Activated CD4-positive, alpha-beta T cell treated with anti-CD3 and anti-CD28 coated beads for 36 hours (primary cell): Measurements from ENCODE around the gene P4HB. TPM values are rescaled to one million over a fixed set of nuclear protein-coding genes. Genes with fewer than 3 reads are reported as not detected.
A peak's percentile ranks its signal among the peaks of the same experiment; 100 is the strongest.

ENCODE experiments used
- ATAC-seq: fragments of 200-7000 bp; cut with Tn5 transposase; one replicate; pipeline ENCODE4 v1.10.0; 2021; ENCODE audit warnings: mild to moderate bottlenecking, moderate library complexity
- CTCF ChIA-PET: fragments of 350-600 bp; sonication (Branson Sonifier 250); formaldehyde crosslinking; loops from one replicate; lab custom pipeline; 2021; ENCODE audit warnings: antibody characterized with exemption; lab: Charles Lee
- POLR2A ChIA-PET: fragments of 350-600 bp; sonication (Branson Sonifier 250); formaldehyde crosslinking; loops from one replicate; lab custom pipeline; 2021; ENCODE audit warnings: antibody characterized with exemption, inconsistent platforms; lab: Charles Lee
- DNase-seq: peaks from one replicate; pipeline ENCODE4 v3.0.0-alpha.2; 2020
- H3K27ac Mint-ChIP-seq: one replicate; pipeline ENCODE4 v1.8.0; 2021; ENCODE audit warnings: mixed read lengths
- H3K27me3 Mint-ChIP-seq: one replicate; pipeline ENCODE4 v1.8.0; 2021; ENCODE audit warnings: mixed read lengths
- H3K36me3 Mint-ChIP-seq: one replicate; pipeline ENCODE4 v1.8.0; 2021; ENCODE audit warnings: low read depth, mixed read lengths
- H3K4me1 Mint-ChIP-seq: one replicate; pipeline ENCODE4 v1.8.0; 2021; ENCODE audit warnings: mixed read lengths
- H3K4me3 Mint-ChIP-seq: one replicate; pipeline ENCODE4 v1.8.0; 2021; ENCODE audit warnings: mild to moderate bottlenecking, moderate library complexity, mixed read lengths
- H3K9me3 Mint-ChIP-seq: one replicate; pipeline ENCODE4 v1.8.0; 2021; ENCODE audit warnings: low read depth, mixed read lengths
- intact Hi-C, 2 experiments: fragments of 100-400 bp; cut with DNase I in 1 of 2; cut with micrococcal nuclease in 1 of 2; formaldehyde crosslinking; loops; one replicate each; pipeline versions ENCODE4 v1.14.2 to v1.15.1; 2022 to 2024; cut with DNase I, micrococcal nuclease
- total RNA-seq, 2 experiments: library from RNA; stranded (reverse); gene quantifications; one replicate each; pipeline ENCODE4 v1.2.3, GENCODE V29; 2021

Gene P4HB
- total RNA-seq, 2 experiments from 2014 or later: 414 to 578 TPM

DNA sequence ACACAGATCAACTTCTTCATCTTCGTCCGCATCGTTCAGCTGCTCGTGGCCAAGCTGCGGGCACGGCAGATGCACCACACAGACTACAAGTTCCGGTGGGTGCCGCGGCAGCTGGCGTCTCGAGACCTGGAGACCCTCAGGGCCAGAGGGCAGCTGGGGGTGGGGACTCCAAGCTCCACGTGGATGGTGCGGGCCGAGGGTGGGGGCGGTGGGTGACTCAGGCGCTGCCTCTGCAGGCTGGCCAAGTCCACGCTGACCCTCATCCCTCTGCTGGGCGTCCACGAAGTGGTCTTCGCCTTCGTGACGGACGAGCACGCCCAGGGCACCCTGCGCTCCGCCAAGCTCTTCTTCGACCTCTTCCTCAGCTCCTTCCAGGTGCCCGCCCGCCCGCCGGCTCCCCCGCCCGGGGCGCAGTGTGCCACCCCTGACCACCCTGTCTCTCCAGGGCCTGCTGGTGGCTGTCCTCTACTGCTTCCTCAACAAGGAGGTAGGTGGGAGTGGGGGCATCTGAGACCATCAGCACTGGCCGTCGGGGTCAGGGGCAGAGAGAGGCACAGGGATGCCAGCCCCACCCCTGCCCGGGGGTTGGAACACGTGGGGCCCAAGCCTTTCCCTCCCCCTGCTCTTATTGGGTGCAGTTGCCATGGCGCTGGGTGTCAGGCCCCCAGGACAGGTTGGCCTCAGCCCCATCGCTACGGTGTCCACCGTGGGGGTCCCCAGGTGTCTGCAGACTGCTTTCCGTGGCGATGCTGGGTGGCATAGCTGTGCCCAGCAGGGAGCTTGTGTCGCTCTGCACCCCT is 47.6 kb downstream of the P4HB start:
- H3K36me3 Mint-ChIP-seq: no peaks in the 10 kb centered on the region
- POLR2A ChIA-PET: no interaction called here
- H3K4me3 Mint-ChIP-seq: no peak overlapping the region
- intact Hi-C loops: no loop called here
- DNase-seq: no peak
- H3K27ac Mint-ChIP-seq: no peak overlapping the region
- CTCF ChIA-PET: interaction anchor here (0.7 kb wide), 1 partner anchor 71 kb away, joined by 4 read pairs; no protein-coding TSS in a partner anchor
- no peaks in the 10 kb centered on the region for H3K9me3 Mint-ChIP-seq
- no peak for ATAC-seq
- peaks cover 20% of the 10 kb centered on the region for H3K27me3 Mint-ChIP-seq
- no peaks in the 10 kb centered on the region for H3K4me1 Mint-ChIP-seq

DNA sequence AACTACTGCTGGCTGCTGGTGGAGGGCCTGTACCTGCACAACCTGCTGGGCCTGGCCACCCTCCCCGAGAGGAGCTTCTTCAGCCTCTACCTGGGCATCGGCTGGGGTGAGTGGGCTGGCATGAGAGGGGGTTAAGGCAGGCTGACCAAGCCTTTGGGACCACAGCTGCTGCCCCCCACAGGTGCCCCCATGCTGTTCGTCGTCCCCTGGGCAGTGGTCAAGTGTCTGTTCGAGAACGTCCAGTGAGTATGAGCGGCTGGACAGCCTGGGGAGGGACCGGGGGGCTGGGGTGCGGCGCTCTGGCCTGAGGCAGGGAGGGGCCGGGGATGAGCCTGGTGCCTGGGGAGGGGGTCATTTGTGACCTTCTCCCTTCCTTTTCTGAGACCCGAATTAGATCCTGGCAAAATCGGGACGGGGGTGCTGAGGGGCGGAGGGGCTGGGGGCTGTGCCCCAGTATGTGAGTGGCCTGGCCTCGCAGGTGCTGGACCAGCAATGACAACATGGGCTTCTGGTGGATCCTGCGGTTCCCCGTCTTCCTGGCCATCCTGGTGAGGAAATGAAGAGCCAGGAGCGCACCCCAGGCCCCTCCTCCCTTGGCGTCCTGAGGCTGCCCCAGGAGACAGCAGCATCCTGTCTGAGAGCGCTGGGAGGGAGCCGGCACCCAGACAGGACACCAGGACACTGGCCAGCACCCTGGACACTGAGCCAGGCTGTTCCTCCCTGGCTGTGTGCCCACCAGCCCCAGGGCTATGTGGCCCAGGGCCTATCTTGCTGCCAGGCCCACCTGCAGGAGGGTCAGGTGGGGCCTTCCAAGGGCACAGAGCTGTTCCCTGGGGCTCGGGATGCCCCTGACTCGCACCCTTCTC is 48.4 kb downstream of the P4HB start:
- no peaks in the 10 kb centered on the region for H3K9me3 Mint-ChIP-seq
- POLR2A ChIA-PET: no interaction called here
- no peaks in the 10 kb centered on the region for H3K4me1 Mint-ChIP-seq
- DNase-seq (no peak), ATAC-seq (no peak)
- no peak overlapping the region for H3K27ac Mint-ChIP-seq
- H3K27me3 Mint-ChIP-seq: peaks cover 18% of the 10 kb centered on the region
- intact Hi-C loops: no loop called here
- CTCF ChIA-PET: no interaction called here
- H3K36me3 Mint-ChIP-seq: no peaks in the 10 kb centered on the region
- H3K4me3 Mint-ChIP-seq: no peak overlapping the region

DNA sequence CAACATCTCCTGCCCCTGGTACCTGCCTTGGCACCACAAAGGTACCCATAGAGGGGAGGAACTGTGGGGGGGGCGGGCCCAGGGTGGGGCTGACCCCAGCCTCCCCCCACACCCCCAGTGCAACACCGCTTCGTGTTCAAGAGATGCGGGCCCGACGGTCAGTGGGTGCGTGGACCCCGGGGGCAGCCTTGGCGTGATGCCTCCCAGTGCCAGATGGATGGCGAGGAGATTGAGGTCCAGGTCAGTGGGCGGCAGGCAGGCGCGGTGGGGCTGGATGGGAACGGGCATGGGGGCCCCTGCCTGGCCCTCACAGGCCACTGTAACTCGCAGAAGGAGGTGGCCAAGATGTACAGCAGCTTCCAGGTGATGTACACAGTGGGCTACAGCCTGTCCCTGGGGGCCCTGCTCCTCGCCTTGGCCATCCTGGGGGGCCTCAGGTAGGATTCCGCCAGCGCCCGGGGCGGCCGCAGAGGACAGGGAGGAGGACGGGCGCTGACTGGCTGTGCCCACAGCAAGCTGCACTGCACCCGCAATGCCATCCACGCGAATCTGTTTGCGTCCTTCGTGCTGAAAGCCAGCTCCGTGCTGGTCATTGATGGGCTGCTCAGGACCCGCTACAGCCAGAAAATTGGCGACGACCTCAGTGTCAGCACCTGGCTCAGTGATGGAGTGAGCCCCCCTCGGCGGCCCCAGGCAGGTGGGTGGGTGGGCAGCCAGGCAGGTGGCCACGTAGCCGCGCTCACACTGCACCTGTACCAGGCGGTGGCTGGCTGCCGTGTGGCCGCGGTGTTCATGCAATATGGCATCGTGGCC is 49.2 kb downstream of the P4HB start:
- no peaks in the 10 kb centered on the region for H3K9me3 Mint-ChIP-seq
- H3K27me3 Mint-ChIP-seq: peaks cover 16% of the 10 kb centered on the region
- intact Hi-C loops: no loop called here
- DNase-seq (no peak), ATAC-seq (no peak)
- no peaks in the 10 kb centered on the region for H3K36me3 Mint-ChIP-seq
- ChIA-PET POLR2A (no interaction called here), CTCF (no interaction called here)
- H3K4me3 Mint-ChIP-seq: no peak overlapping the region
- no peaks in the 10 kb centered on the region for H3K4me1 Mint-ChIP-seq
- no peak overlapping the region for H3K27ac Mint-ChIP-seq

DNA sequence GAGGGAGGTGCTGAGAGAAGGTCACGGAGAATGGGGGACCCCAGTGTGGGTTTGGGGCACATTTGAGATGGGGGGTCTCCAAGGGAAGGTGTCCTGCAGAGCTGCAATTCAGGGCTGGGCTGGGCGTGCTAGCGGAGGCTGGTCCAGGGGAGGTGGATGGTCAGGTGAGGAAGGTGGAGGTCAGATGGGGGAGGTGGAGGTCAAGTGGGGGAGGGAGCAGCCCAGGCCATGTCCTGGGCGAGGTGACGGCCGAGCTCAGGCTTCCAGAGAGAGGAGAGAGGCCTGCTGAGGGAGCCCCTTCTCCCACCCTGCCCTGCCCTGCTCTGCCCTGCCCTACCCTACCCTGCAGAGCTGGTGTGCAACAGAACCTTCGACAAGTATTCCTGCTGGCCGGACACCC is 49.9 kb downstream of the P4HB start:
- POLR2A ChIA-PET: no interaction called here
- intact Hi-C loops: no loop called here
- CTCF ChIA-PET: no interaction called here
- H3K4me3 Mint-ChIP-seq: no peak overlapping the region
- H3K9me3 Mint-ChIP-seq: no peaks in the 10 kb centered on the region
- no peaks in the 10 kb centered on the region for H3K36me3 Mint-ChIP-seq
- peaks cover 15% of the 10 kb centered on the region for H3K27me3 Mint-ChIP-seq
- no peaks in the 10 kb centered on the region for H3K4me1 Mint-ChIP-seq
- no peak for ATAC-seq
- no peak for DNase-seq
- no peak overlapping the region for H3K27ac Mint-ChIP-seq

DNA sequence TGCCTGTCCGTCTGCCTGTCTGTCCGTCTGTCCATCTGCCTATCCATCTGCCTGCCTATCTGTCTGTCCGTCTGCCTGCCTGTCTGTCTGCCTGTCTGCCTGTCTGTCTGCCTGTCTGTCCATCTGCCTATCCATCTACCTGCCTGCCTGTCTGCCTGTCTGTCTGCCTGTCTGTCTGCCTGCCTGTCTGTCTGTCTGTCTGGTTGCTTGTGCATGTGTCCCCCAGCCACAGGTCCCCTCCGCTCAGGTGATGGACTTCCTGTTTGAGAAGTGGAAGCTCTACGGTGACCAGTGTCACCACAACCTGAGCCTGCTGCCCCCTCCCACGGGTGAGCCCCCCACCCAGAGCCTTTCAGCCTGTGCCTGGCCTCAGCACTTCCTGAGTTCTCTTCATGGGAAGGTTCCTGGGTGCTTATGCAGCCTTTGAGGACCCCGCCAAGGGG is 50.8 kb downstream of the P4HB start:
- Mint-ChIP-seq H3K9me3 (no peaks in the 10 kb centered on the region), H3K4me3 (no peak overlapping the region), H3K36me3 (no peaks in the 10 kb centered on the region), H3K27me3 (peaks cover 15% of the 10 kb centered on the region), H3K4me1 (no peaks in the 10 kb centered on the region), H3K27ac (no peak overlapping the region)
- intact Hi-C loops: no loop called here
- DNase-seq (no peak), ATAC-seq (no peak)
- ChIA-PET POLR2A (no interaction called here), CTCF (no interaction called here)

DNA sequence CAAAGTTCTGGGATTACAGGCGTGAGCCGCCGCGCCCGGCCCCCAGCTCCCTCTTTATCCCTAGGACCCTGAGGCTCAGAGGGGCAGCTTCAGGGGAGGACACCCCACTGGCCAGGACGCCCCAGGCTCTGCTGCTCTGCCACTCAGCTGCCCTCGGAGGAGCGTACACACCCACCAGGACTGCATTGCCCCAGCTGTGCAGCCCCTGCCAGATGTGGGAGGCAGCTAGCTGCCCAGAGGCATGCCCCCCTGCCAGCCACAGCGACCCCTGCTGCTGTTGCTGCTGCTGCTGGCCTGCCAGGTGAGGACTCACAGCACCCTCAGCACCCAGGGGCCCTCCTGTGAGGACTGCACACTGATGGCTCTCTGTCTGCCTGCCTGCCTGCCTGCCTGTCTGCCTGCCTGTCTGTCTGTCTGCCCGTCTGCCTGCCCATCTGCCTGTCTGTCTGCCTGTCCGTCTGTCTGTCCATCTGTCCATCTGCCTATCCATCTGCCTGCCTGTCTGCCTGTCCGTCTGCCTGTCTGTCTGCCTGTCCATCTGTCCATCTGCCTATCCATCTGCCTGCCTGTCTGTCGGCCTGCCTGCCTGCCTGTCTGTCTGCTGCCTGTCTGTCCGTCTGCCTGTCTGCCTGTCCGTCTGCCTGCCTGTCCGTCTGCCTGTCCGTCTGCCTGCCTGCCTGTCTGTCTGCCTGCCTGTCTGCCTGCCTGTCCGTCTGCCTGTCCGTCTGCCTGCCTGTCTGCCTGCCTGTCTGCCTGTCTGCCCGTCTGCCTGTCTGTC is 51.4 kb downstream of the P4HB start:
- no peak for ATAC-seq
- CTCF ChIA-PET: no interaction called here
- Mint-ChIP-seq H3K27me3 (peaks cover 15% of the 10 kb centered on the region), H3K27ac (no peak overlapping the region), H3K4me1 (no peaks in the 10 kb centered on the region), H3K36me3 (no peaks in the 10 kb centered on the region), H3K9me3 (no peaks in the 10 kb centered on the region), H3K4me3 (peak overlapping the region; percentile 8)
- POLR2A ChIA-PET: no interaction called here
- peak; percentile 32 for DNase-seq
- intact Hi-C loops: no loop called here

DNA sequence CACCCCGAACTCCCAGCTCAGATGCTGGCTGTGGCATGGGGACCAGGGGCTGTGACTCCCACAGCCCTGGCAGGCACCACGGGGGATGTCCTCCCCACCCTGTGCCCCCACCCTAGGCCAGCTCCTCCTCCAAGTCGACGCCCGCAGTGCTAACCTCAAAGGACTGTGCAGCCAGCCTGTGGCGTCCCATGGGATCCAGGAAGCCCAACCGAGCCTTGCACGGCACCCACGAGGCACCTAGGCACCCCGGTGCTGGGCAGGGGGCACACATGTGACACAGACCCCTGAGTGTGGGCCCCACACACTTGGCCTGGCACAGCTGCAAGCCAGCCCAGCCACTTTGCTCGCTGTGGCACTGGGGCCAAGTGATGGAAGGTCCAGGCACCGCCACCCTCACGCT is 52.5 kb downstream of the P4HB start:
- intact Hi-C loops: no loop called here
- H3K4me3 Mint-ChIP-seq: no peak overlapping the region
- CTCF ChIA-PET: no interaction called here

DNA sequence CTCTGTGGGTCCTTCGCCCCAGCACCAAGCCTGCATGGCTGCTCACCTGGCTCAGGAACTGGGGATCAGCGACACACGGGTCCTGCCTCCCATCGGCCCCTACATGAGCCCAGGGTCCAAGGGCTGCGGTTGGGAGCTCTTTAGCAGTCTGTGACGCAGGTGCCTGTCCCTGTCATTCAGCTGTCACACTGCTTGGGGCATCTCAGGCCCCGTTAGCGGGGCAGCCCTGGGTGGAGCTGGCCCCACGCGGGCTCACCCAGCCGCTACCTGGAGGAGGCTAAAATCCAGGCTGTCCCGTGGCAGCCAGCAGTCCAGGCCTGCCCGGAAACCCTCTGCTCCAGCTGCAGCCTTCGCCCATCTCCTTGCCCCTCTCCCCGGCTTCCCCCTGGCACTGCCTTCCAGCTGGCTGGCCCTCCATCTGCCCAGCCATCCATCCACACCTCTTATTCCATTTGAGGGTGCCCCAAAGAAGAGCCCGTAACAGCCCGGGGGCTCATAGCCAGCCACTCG is 53.1 kb downstream of the P4HB start:
- Mint-ChIP-seq H3K9me3 (no peaks in the 10 kb centered on the region), H3K36me3 (no peaks in the 10 kb centered on the region), H3K4me3 (no peak overlapping the region), H3K4me1 (no peaks in the 10 kb centered on the region), H3K27me3 (peaks cover 27% of the 10 kb centered on the region), H3K27ac (no peak overlapping the region)
- intact Hi-C loops: no loop called here
- ChIA-PET POLR2A (no interaction called here), CTCF (no interaction called here)
- DNase-seq (no peak), ATAC-seq (no peak)

More for the DNA sequence above, 52.5 kb downstream of the P4HB start:
- H3K36me3 Mint-ChIP-seq: no peaks in the 10 kb centered on the region
- H3K4me1 Mint-ChIP-seq: no peaks in the 10 kb centered on the region
- POLR2A ChIA-PET: interaction anchor here (0.7 kb wide), 1 partner anchor 443 kb away, joined by 4 read pairs; no protein-coding TSS in a partner anchor
- no peak for DNase-seq
- no peak for ATAC-seq
- H3K27me3 Mint-ChIP-seq: peaks cover 21% of the 10 kb centered on the region
- no peaks in the 10 kb centered on the region for H3K9me3 Mint-ChIP-seq
- H3K27ac Mint-ChIP-seq: no peak overlapping the region

DNA sequence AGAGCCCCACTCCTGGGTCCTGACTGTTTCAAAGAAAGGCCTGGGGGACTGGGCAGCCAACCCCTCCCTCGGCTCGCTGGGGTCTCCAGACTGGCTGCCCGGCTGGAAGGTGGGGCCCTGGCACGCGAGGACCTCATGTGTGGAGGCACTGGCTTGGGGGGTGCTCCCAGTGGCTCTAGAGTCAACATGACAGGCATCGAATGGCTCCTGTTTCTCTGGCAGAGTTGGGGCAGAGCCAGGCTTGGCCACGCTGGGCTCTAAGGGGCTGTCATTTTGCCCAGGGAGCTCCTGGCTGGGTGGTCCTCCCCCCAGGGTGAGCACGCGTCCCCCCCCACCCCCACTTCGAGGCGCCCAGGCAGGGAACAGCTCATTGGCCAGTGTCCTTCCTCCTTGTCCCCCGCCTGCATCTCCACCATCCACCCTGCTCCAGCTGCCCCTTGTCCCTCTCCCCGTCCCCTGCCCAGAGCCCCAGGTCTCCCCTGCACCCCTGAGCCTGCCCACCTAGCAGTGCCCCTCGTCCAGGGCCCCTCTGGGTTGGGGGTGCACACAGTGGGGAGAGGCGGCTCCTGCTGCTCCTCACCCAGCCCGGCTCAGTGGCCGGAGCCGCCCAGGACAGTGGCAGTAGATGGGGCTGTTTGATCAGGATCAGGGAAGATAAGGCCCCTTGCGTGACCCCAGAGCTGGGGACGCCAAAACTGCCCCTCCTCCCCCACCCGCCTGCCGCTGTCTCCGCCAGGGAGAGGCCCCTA is 53.7 kb downstream of the P4HB start:
- CTCF ChIA-PET: no interaction called here
- POLR2A ChIA-PET: no interaction called here
- ATAC-seq: no peak

DNA sequence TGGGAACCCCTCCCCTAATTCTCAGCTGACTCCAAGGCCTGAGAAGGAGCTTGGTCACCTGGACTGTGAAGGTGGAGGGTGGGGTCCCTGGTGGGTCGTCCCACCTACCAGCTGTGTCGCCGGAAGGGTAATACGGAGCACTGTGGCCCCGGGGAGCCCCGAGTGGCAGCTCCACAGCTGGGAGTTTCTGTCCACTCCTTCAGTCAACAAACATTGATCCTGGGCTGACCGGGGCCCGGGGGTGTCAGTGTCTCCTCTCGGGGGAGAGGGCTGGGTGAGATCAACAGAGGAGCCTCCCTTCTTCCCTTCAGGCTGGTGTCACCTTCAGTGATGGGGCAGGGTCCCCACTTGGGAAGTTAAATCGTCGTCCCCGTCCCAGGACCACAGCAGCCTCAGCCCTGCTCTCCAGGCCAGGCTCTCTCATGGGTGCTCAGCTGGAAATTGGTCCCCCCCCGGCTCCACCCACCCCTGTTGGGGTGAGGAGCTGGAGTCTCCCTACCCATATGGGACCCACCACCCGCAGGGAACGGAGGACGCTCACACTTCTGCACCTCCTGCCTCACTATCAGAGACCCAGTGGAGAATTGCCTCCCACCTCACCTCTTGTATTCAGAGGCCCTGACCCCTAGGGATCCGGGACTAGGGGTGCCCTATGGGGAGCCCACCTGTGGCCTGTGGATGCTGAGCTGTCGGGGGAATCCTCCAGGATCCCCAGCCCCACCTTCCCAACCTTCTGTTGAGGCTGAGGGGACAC is 54.5 kb downstream of the P4HB start:
- DNase-seq: no peak
- Mint-ChIP-seq H3K4me3 (no peak overlapping the region), H3K4me1 (no peaks in the 10 kb centered on the region), H3K27me3 (peaks cover 33% of the 10 kb centered on the region), H3K36me3 (no peaks in the 10 kb centered on the region), H3K27ac (no peak overlapping the region), H3K9me3 (no peaks in the 10 kb centered on the region)
- CTCF ChIA-PET: interaction anchor here (0.7 kb wide), 1 partner anchor 25 kb away, joined by 3 read pairs; no protein-coding TSS in a partner anchor
- POLR2A ChIA-PET: no interaction called here
- intact Hi-C loops: no loop called here
- ATAC-seq: no peak

More for the DNA sequence above, 53.7 kb downstream of the P4HB start:
- no peaks in the 10 kb centered on the region for H3K4me1 Mint-ChIP-seq
- H3K9me3 Mint-ChIP-seq: no peaks in the 10 kb centered on the region
- H3K4me3 Mint-ChIP-seq: no peak overlapping the region
- intact Hi-C loops: no loop called here
- no peak overlapping the region for H3K27ac Mint-ChIP-seq
- H3K36me3 Mint-ChIP-seq: no peaks in the 10 kb centered on the region
- peaks cover 31% of the 10 kb centered on the region for H3K27me3 Mint-ChIP-seq
- DNase-seq: no peak
